ENCODE measurements around the gene TMEM18.

TMEM18 gene

GRCh38 chr2:673016-673415 lies 4.2 kb downstream of the TMEM18 start:
- Histone ChIP-seq H2BK12ac (ENCODE audit: low read length) (no peak overlapping the region), H3K9ac (ENCODE audit: low read length) (no peak overlapping the region), H3K36me3 (ENCODE audit: control insufficient read depth in 1 of 2, insufficient read depth in 2 of 2, low read length in 2 of 2) (peaks cover 27 to 31% of the 10 kb centered on the region in 2 experiments), H2BK5ac (ENCODE audit: low read depth, low read length, poor library complexity) (no peak overlapping the region), H2AFZ (ENCODE audit: insufficient read depth, low read length, poor library complexity) (no peak overlapping the region), H2AK5ac (ENCODE audit: low read length) (no peak overlapping the region), H3K4ac (ENCODE audit: low read depth, low read length) (no peak overlapping the region), H3K23ac (ENCODE audit: low read length) (no peak overlapping the region), H3K4me2 (ENCODE audit: low read length) (no peak overlapping the region), H3K27ac (ENCODE audit: low read depth, low read length) (no peak overlapping the region), H3K27me3 (ENCODE audit: insufficient read depth, low read length) (no peaks in the 10 kb centered on the region), H3K79me2 (ENCODE audit: control insufficient read depth, insufficient read depth, low read length, poor library complexity) (peaks cover 5% of the 10 kb centered on the region), H3K79me1 (ENCODE audit: low read length) (peaks cover 10% of the 10 kb centered on the region), H4K12ac (ENCODE audit: low read depth, low read length) (no peak overlapping the region), H3K18ac (ENCODE audit: low read length) (peak overlapping the region; percentile 8), H3K4me3 (ENCODE audit: low read depth, low read length) (no peak overlapping the region), H3K4me1 (ENCODE audit: control insufficient read depth in 1 of 2, insufficient read depth in 2 of 2, low read length in 2 of 2) (peaks cover 10 to 11% of the 10 kb centered on the region in 2 experiments), H3K9me3 (ENCODE audit: insufficient read depth, low read depth, low read length) (peaks cover 1% of the 10 kb centered on the region), H3K14ac (ENCODE audit: low read length) (no peak overlapping the region), H4K8ac (ENCODE audit: low read depth, low read length) (no peak overlapping the region), H4K91ac (ENCODE audit: low read depth, low read length) (no peak overlapping the region), H2BK120ac (ENCODE audit: insufficient read depth, low read length, poor library complexity) (no peak overlapping the region)
- no CpG with 5 or more reads among the region's 9 CpGs for WGBS (ENCODE audit: extremely low coverage, insufficient coverage, insufficient read length)
- no peak for DNase-seq

- H2AK5ac ChIP-seq (ENCODE audit: low read length), result no peak overlapping the region
- WGBS (ENCODE audit: extremely low coverage, insufficient coverage, insufficient read length), result no CpG with 5 or more reads among the region's 13 CpGs
These were observed 4.7 kb downstream of the TMEM18 start for GRCh38 chr2:672606-672905.

GRCh38 chr2:671787-672605 lies 5.2 kb downstream of the TMEM18 start:
- peaks cover 27 to 31% of the 10 kb centered on the region in 2 experiments for H3K36me3 ChIP-seq (ENCODE audit: control insufficient read depth in 1 of 2, insufficient read depth in 2 of 2, low read length in 2 of 2)
- no peak overlapping the region for H2BK120ac ChIP-seq (ENCODE audit: insufficient read depth, low read length, poor library complexity)
- H3K27me3 ChIP-seq (ENCODE audit: insufficient read depth, low read length), result no peaks in the 10 kb centered on the region
- H3K4me2 ChIP-seq (ENCODE audit: low read length), result no peak overlapping the region
- peaks cover 4% of the 10 kb centered on the region for H3K79me1 ChIP-seq (ENCODE audit: low read length)
- H2AK5ac ChIP-seq (ENCODE audit: low read length), result no peak overlapping the region
- DNase-seq, result no peak
- no peak overlapping the region for H2AFZ ChIP-seq (ENCODE audit: insufficient read depth, low read length, poor library complexity)
- H2BK12ac ChIP-seq (ENCODE audit: low read length), result no peak overlapping the region
- peaks cover 10 to 11% of the 10 kb centered on the region in 2 experiments for H3K4me1 ChIP-seq (ENCODE audit: control insufficient read depth in 1 of 2, insufficient read depth in 2 of 2, low read length in 2 of 2)
- H3K14ac ChIP-seq (ENCODE audit: low read length), result no peak overlapping the region
- H3K79me2 ChIP-seq (ENCODE audit: control insufficient read depth, insufficient read depth, low read length, poor library complexity), result no peaks in the 10 kb centered on the region
- H3K4ac ChIP-seq (ENCODE audit: low read depth, low read length), result no peak overlapping the region
- no peak overlapping the region for H4K91ac ChIP-seq (ENCODE audit: low read depth, low read length)
- no peak overlapping the region for H3K23ac ChIP-seq (ENCODE audit: low read length)
- no CpG with 5 or more reads among the region's 18 CpGs for WGBS (ENCODE audit: extremely low coverage, insufficient coverage, insufficient read length)
- no peak overlapping the region for H3K9ac ChIP-seq (ENCODE audit: low read length)
- H3K4me3 ChIP-seq (ENCODE audit: low read depth, low read length), result no peak overlapping the region
- H4K12ac ChIP-seq (ENCODE audit: low read depth, low read length), result no peak overlapping the region
- H3K18ac ChIP-seq (ENCODE audit: low read length), result peak overlapping the region; percentile 49
- H3K27ac ChIP-seq (ENCODE audit: low read depth, low read length), result no peak overlapping the region
- H2BK5ac ChIP-seq (ENCODE audit: low read depth, low read length, poor library complexity), result no peak overlapping the region
- H3K9me3 ChIP-seq (ENCODE audit: insufficient read depth, low read depth, low read length), result peaks cover 1% of the 10 kb centered on the region
- no peak overlapping the region for H4K8ac ChIP-seq (ENCODE audit: low read depth, low read length)

More at GRCh38 chr2:672606-672905, 4.7 kb downstream of the TMEM18 start:
- Histone ChIP-seq H3K9me3 (ENCODE audit: insufficient read depth, low read depth, low read length) (peaks cover 1% of the 10 kb centered on the region), H2BK5ac (ENCODE audit: low read depth, low read length, poor library complexity) (no peak overlapping the region), H4K8ac (ENCODE audit: low read depth, low read length) (no peak overlapping the region), H3K4me2 (ENCODE audit: low read length) (no peak overlapping the region), H4K12ac (ENCODE audit: low read depth, low read length) (no peak overlapping the region), H3K79me2 (ENCODE audit: control insufficient read depth, insufficient read depth, low read length, poor library complexity) (peaks cover 4% of the 10 kb centered on the region), H3K23ac (ENCODE audit: low read length) (no peak overlapping the region), H3K14ac (ENCODE audit: low read length) (no peak overlapping the region), H3K79me1 (ENCODE audit: low read length) (peaks cover 9% of the 10 kb centered on the region), H3K27me3 (ENCODE audit: insufficient read depth, low read length) (no peaks in the 10 kb centered on the region), H2BK120ac (ENCODE audit: insufficient read depth, low read length, poor library complexity) (no peak overlapping the region), H3K4ac (ENCODE audit: low read depth, low read length) (no peak overlapping the region), H4K91ac (ENCODE audit: low read depth, low read length) (no peak overlapping the region), H3K4me3 (ENCODE audit: low read depth, low read length) (no peak overlapping the region), H3K36me3 (ENCODE audit: control insufficient read depth in 1 of 2, insufficient read depth in 2 of 2, low read length in 2 of 2) (peaks cover 27 to 31% of the 10 kb centered on the region in 2 experiments), H3K18ac (ENCODE audit: low read length) (peak overlapping the region; percentile 28), H3K4me1 (ENCODE audit: control insufficient read depth in 1 of 2, insufficient read depth in 2 of 2, low read length in 2 of 2) (peaks cover 10 to 11% of the 10 kb centered on the region in 2 experiments), H2AFZ (ENCODE audit: insufficient read depth, low read length, poor library complexity) (no peak overlapping the region), H3K9ac (ENCODE audit: low read length) (no peak overlapping the region), H3K27ac (ENCODE audit: low read depth, low read length) (no peak overlapping the region), H2BK12ac (ENCODE audit: low read length) (no peak overlapping the region)
- no peak for DNase-seq

GRCh38 chr2:671072-671471 lies 6.1 kb downstream of the TMEM18 start:
- Histone ChIP-seq H3K14ac (ENCODE audit: low read length) (no peak overlapping the region), H3K4me3 (ENCODE audit: low read depth, low read length) (no peak overlapping the region), H3K4ac (ENCODE audit: low read depth, low read length) (no peak overlapping the region), H3K9me3 (ENCODE audit: insufficient read depth, low read depth, low read length) (peaks cover 5% of the 10 kb centered on the region), H3K9ac (ENCODE audit: low read length) (no peak overlapping the region), H2BK120ac (ENCODE audit: insufficient read depth, low read length, poor library complexity) (no peak overlapping the region), H2AFZ (ENCODE audit: insufficient read depth, low read length, poor library complexity) (no peak overlapping the region), H3K4me2 (ENCODE audit: low read length) (no peak overlapping the region), H3K36me3 (ENCODE audit: control insufficient read depth in 1 of 2, insufficient read depth in 2 of 2, low read length in 2 of 2) (peaks cover 34 to 36% of the 10 kb centered on the region in 2 experiments), H4K91ac (ENCODE audit: low read depth, low read length) (no peak overlapping the region), H4K8ac (ENCODE audit: low read depth, low read length) (no peak overlapping the region), H3K27ac (ENCODE audit: low read depth, low read length) (no peak overlapping the region), H3K79me1 (ENCODE audit: low read length) (peaks cover 2% of the 10 kb centered on the region), H3K27me3 (ENCODE audit: insufficient read depth, low read length) (no peaks in the 10 kb centered on the region), H4K12ac (ENCODE audit: low read depth, low read length) (no peak overlapping the region), H3K18ac (ENCODE audit: low read length) (no peak overlapping the region), H3K79me2 (ENCODE audit: control insufficient read depth, insufficient read depth, low read length, poor library complexity) (no peaks in the 10 kb centered on the region), H2BK5ac (ENCODE audit: low read depth, low read length, poor library complexity) (no peak overlapping the region), H3K23ac (ENCODE audit: low read length) (no peak overlapping the region), H2AK5ac (ENCODE audit: low read length) (no peak overlapping the region), H3K4me1 (ENCODE audit: control insufficient read depth in 1 of 2, insufficient read depth in 2 of 2, low read length in 2 of 2) (peaks cover 8 to 10% of the 10 kb centered on the region in 2 experiments), H2BK12ac (ENCODE audit: low read length) (no peak overlapping the region)
- WGBS (ENCODE audit: extremely low coverage, insufficient coverage, insufficient read length), result no CpG with 5 or more reads among the region's 9 CpGs
- DNase-seq, result no peak
